ENCODE results near the gene CDC42BPA. TPM values are rescaled to one million over a fixed set of nuclear protein-coding genes. Genes with fewer than 3 reads are reported as not detected.

CDC42BPA gene
- polyA plus RNA-seq, 2 of the 4 experiments (the other 2 are of a cell fraction): 11.4 to 28.4 TPM

DNA sequence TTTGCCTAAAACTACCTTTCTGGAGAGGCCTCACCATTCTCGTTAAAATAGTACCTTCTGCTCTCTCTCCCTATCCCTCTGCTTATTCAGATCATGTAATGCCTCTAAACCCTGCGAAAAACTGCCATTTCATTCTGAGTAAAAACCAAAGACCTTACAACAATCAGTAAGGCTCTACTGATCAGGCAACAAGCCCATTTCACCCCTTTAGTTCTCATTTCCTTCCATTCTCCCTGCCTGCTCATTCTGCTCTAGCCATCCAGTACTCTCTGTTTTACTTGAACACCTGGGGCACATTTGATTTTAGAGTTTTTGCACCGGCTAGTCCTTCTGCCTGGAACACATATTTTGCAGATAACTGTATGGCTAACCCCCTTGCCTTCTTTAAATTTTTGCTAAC is 190.4 kb downstream of the CDC42BPA start:
- no peak for FAIRE-seq
- CTCF ChIA-PET: no interaction called here

DNA sequence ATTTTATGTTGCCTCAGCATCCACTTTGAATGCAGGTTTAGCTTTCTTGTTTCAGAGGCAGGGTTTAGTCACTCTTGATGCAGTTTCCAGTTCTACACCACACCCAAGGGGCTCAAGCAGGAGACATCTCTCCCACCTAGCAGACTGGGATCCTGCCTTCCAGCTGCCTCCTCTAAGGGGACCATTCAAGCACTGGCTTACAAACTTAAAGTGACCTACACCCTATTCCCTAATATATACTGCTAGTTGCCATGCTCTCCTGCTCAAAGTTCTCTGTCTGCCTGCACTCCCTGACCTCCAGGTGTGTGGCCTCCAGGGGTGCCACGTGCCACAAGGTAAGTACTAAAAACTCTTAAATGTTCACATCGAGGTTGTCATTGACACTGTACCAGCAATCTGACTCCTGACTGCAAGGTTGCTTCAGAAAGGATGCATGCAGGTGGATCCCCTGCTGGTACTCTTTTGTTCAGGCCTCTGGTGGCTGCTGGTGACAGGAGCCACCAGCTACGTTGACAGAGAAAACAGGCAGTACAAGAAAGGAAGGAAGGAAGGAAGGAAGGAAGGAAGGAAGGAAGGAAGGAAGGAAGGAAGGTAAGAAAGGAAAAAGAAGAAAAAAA is 192.3 kb downstream of the CDC42BPA start:
- CTCF ChIA-PET: interaction anchor here (0.6 kb wide), 1 partner anchor 299 kb away, joined by 3 read pairs; no protein-coding TSS in a partner anchor

More for the DNA sequence above, 190.4 kb downstream of the CDC42BPA start:
- TF ChIP-seq KDM1A (IDR thresholded peaks at IDR 0.05; ENCODE audit: low read depth): no peak
- no peak for TF ChIP-seq SREBF2 (IDR thresholded peaks at IDR 0.05)
- TF ChIP-seq ZSCAN20 (CRISPR knock-in tag; IDR thresholded peaks at IDR 0.05): no peak
- TF ChIP-seq NR3C1 (IDR thresholded peaks at IDR 0.05): no peak
- TF ChIP-seq HDAC2 (IDR thresholded peaks at IDR 0.05): no peak
- TF ChIP-seq, protein P1, sequence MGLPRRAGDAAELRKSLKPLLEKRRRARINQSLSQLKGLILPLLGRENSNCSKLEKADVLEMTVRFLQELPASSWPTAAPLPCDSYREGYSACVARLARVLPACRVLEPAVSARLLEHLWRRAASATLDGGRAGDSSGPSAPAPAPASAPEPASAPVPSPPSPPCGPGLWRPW (IDR thresholded peaks at IDR 0.05): no peak
- TF ChIP-seq RNF2 (IDR thresholded peaks at IDR 0.05; ENCODE audit: borderline replicate concordance, low read depth): no peak
- TF ChIP-seq HOXA7 (CRISPR knock-in tag; IDR thresholded peaks at IDR 0.05): no peak
- TF ChIP-seq GATA3 (IDR thresholded peaks at IDR 0.05; ENCODE audit: borderline replicate concordance): no peak
- TF ChIP-seq, protein P2, sequence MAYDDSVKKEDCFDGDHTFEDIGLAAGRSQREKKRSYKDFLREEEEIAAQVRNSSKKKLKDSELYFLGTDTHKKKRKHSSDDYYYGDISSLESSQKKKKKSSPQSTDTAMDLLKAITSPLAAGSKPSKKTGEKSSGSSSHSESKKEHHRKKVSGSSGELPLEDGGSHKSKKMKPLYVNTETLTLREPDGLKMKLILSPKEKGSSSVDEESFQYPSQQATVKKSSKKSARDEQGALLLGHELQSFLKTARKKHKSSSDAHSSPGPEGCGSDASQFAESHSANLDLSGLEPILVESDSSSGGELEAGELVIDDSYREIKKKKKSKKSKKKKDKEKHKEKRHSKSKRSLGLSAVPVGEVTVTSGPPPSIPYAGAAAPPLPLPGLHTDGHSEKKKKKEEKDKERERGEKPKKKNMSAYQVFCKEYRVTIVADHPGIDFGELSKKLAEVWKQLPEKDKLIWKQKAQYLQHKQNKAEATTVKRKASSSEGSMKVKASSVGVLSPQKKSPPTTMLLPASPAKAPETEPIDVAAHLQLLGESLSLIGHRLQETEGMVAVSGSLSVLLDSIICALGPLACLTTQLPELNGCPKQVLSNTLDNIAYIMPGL (CRISPR knock-in tag; IDR thresholded peaks at IDR 0.05; ENCODE audit: borderline replicate concordance): no peak
- no peak for TF ChIP-seq NFE2L2 (conservative IDR thresholded peaks at IDR 0.05; ENCODE audit: low read length)
- TF ChIP-seq ZC3H11A (IDR thresholded peaks at IDR 0.05): no peak
- POLR2A ChIA-PET: no interaction called here
- no peak overlapping the region for H3K4me3 ChIP-seq
- no peak for ATAC-seq
- no peaks in the 10 kb centered on the region for H3K9me3 ChIP-seq
- WGBS (ENCODE audit: missing lambda C conversion rate): 93% methylated on average over 3 of the region's 3 CpGs
- no peak overlapping the region for H3K27ac ChIP-seq
- no peaks in the 10 kb centered on the region for H3K4me1 ChIP-seq
- no peak for DNase-seq (ENCODE audit: low read depth in 1 of 2, low spot score in 1 of 2)
- no peak overlapping the region for H3K4me2 ChIP-seq

More for the DNA sequence above, 192.3 kb downstream of the CDC42BPA start:
- H3K27ac ChIP-seq: no peak overlapping the region
- no peak overlapping the region for H3K4me2 ChIP-seq
- ATAC-seq (no peak), DNase-seq (ENCODE audit: low read depth in 1 of 2, low spot score in 1 of 2) (no peak), FAIRE-seq (no peak)
- no peaks in the 10 kb centered on the region for H3K4me1 ChIP-seq
- TF ChIP-seq TP53 (CRISPR knock-in tag; IDR thresholded peaks at IDR 0.05) (no peak), POLR2AphosphoS2 (conservative IDR thresholded peaks at IDR 0.05; ENCODE audit: low read length) (no peak), CBX2 (IDR thresholded peaks at IDR 0.05; ENCODE audit: borderline replicate concordance, low read depth) (no peak), SMC3 (IDR thresholded peaks at IDR 0.05) (no peak), ZSCAN20 (CRISPR knock-in tag; IDR thresholded peaks at IDR 0.05) (no peak), HOXB5 (CRISPR knock-in tag; IDR thresholded peaks at IDR 0.05) (no peak), JUN (IDR thresholded peaks at IDR 0.05) (no peak), CEBPB (IDR thresholded peaks at IDR 0.05) (no peak), MAZ (IDR thresholded peaks at IDR 0.05; ENCODE audit: borderline replicate concordance, low read depth, low read length) (no peak)
- TF ChIP-seq, protein P3, sequence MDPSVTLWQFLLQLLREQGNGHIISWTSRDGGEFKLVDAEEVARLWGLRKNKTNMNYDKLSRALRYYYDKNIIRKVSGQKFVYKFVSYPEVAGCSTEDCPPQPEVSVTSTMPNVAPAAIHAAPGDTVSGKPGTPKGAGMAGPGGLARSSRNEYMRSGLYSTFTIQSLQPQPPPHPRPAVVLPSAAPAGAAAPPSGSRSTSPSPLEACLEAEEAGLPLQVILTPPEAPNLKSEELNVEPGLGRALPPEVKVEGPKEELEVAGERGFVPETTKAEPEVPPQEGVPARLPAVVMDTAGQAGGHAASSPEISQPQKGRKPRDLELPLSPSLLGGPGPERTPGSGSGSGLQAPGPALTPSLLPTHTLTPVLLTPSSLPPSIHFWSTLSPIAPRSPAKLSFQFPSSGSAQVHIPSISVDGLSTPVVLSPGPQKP (IDR thresholded peaks at IDR 0.05; ENCODE audit: low read depth, low read length): no peak
- TF ChIP-seq, protein P4, sequence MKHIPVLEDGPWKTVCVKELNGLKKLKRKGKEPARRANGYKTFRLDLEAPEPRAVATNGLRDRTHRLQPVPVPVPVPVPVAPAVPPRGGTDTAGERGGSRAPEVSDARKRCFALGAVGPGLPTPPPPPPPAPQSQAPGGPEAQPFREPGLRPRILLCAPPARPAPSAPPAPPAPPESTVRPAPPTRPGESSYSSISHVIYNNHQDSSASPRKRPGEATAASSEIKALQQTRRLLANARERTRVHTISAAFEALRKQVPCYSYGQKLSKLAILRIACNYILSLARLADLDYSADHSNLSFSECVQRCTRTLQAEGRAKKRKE (CRISPR knock-in tag; IDR thresholded peaks at IDR 0.05; ENCODE audit: low read depth): no peak
- TF ChIP-seq, protein P5, sequence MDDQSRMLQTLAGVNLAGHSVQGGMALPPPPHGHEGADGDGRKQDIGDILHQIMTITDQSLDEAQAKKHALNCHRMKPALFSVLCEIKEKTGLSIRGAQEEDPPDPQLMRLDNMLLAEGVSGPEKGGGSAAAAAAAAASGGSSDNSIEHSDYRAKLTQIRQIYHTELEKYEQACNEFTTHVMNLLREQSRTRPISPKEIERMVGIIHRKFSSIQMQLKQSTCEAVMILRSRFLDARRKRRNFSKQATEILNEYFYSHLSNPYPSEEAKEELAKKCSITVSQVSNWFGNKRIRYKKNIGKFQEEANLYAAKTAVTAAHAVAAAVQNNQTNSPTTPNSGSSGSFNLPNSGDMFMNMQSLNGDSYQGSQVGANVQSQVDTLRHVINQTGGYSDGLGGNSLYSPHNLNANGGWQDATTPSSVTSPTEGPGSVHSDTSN (IDR thresholded peaks at IDR 0.05): no peak
- TF ChIP-seq, protein P6, sequence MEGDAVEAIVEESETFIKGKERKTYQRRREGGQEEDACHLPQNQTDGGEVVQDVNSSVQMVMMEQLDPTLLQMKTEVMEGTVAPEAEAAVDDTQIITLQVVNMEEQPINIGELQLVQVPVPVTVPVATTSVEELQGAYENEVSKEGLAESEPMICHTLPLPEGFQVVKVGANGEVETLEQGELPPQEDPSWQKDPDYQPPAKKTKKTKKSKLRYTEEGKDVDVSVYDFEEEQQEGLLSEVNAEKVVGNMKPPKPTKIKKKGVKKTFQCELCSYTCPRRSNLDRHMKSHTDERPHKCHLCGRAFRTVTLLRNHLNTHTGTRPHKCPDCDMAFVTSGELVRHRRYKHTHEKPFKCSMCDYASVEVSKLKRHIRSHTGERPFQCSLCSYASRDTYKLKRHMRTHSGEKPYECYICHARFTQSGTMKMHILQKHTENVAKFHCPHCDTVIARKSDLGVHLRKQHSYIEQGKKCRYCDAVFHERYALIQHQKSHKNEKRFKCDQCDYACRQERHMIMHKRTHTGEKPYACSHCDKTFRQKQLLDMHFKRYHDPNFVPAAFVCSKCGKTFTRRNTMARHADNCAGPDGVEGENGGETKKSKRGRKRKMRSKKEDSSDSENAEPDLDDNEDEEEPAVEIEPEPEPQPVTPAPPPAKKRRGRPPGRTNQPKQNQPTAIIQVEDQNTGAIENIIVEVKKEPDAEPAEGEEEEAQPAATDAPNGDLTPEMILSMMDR (IDR thresholded peaks at IDR 0.05): no peak
- H3K4me3 ChIP-seq: no peak overlapping the region
- POLR2A ChIA-PET: no interaction called here
- H3K9me3 ChIP-seq: no peaks in the 10 kb centered on the region
- 51% methylated on average over 3 of the region's 3 CpGs for WGBS (ENCODE audit: missing lambda C conversion rate)
